ENCODE measurements around the gene CDK6. TPM values are rescaled to one million over a fixed set of nuclear protein-coding genes. Genes with fewer than 3 reads are reported as not detected.

The CDK6 gene
- total RNA-seq, 2 donors from 2014 or later, result 28.5 to 36.6 TPM

- WGBS, 2 experiments (ENCODE audit: insufficient coverage in 1 of 2, insufficient read length in 1 of 2), result 97 to 100% methylated on average over 2 of the region's 2 CpGs
- Mint-ChIP-seq H3K4me1 (no peaks in the 10 kb centered on the region), H3K4me3 (no peak overlapping the region), H3K36me3 (ENCODE audit: low read depth) (peaks cover 7% of the 10 kb centered on the region), H3K27ac (no peak overlapping the region), H3K27me3 (ENCODE audit: insufficient read depth) (no peaks in the 10 kb centered on the region), H3K9me3 (peaks cover 10% of the 10 kb centered on the region)
- H3K4me3 ChIP-seq (ENCODE audit: low read length), result no peak overlapping the region
- no peak for DNase-seq
- no peaks in the 10 kb centered on the region for H3K27me3 ChIP-seq (ENCODE audit: control insufficient read depth, insufficient read depth, low read length, poor library complexity, severe bottlenecking)
- peaks cover 20% of the 10 kb centered on the region for H3K9me3 ChIP-seq (ENCODE audit: control insufficient read depth, low read length)
- peaks cover 22% of the 10 kb centered on the region for H3K36me3 ChIP-seq (ENCODE audit: control insufficient read depth, insufficient read depth, low read length)
- no peak overlapping the region for H3K9ac ChIP-seq (ENCODE audit: extremely low read depth, low read length, poor library complexity, severe bottlenecking)
- H3K27ac ChIP-seq (ENCODE audit: low read depth, low read length), result no peak overlapping the region
- H3K4me1 ChIP-seq (ENCODE audit: control insufficient read depth, insufficient read depth, low read length), result no peaks in the 10 kb centered on the region
- TF ChIP-seq CTCF (conservative IDR thresholded peaks at IDR 0.05), result no peak
Measured at GRCh38 chr7:92709150-92709549, 127.2 kb downstream of the CDK6 start.

- Mint-ChIP-seq H3K27ac (no peak overlapping the region), H3K9me3 (peaks cover 10% of the 10 kb centered on the region), H3K4me3 (no peak overlapping the region), H3K27me3 (ENCODE audit: insufficient read depth) (no peaks in the 10 kb centered on the region), H3K4me1 (peaks cover 4% of the 10 kb centered on the region), H3K36me3 (ENCODE audit: low read depth) (peaks cover 7% of the 10 kb centered on the region)
- H3K36me3 ChIP-seq (ENCODE audit: control insufficient read depth, insufficient read depth, low read length), result peaks cover 18% of the 10 kb centered on the region
- peaks cover 20% of the 10 kb centered on the region for H3K9me3 ChIP-seq (ENCODE audit: control insufficient read depth, low read length)
- H3K9ac ChIP-seq (ENCODE audit: extremely low read depth, low read length, poor library complexity, severe bottlenecking), result no peak overlapping the region
- no peaks in the 10 kb centered on the region for H3K27me3 ChIP-seq (ENCODE audit: control insufficient read depth, insufficient read depth, low read length, poor library complexity, severe bottlenecking)
- H3K27ac ChIP-seq (ENCODE audit: low read depth, low read length), result no peak overlapping the region
- H3K4me3 ChIP-seq (ENCODE audit: low read length), result no peak overlapping the region
- WGBS, 2 experiments (ENCODE audit: insufficient coverage in 1 of 2, insufficient read length in 1 of 2), result 92% methylated on average over 4 of the region's 5 CpGs; no CpG with 5 or more reads in 1 of the 2 experiments
- DNase-seq, result no peak
- no peaks in the 10 kb centered on the region for H3K4me1 ChIP-seq (ENCODE audit: control insufficient read depth, insufficient read depth, low read length)
- TF ChIP-seq CTCF (conservative IDR thresholded peaks at IDR 0.05), result no peak
Measured at GRCh38 chr7:92708111-92709042, 128.0 kb downstream of the CDK6 start.

- H3K27ac Mint-ChIP-seq, result no peak overlapping the region
- Histone ChIP-seq H3K9ac (ENCODE audit: extremely low read depth, low read length, poor library complexity, severe bottlenecking) (no peak overlapping the region), H3K27ac (ENCODE audit: low read depth, low read length) (no peak overlapping the region), H3K4me1 (ENCODE audit: control insufficient read depth, insufficient read depth, low read length) (no peaks in the 10 kb centered on the region), H3K36me3 (ENCODE audit: control insufficient read depth, insufficient read depth, low read length) (peaks cover 18% of the 10 kb centered on the region), H3K27me3 (ENCODE audit: control insufficient read depth, insufficient read depth, low read length, poor library complexity, severe bottlenecking) (no peaks in the 10 kb centered on the region), H3K9me3 (ENCODE audit: control insufficient read depth, low read length) (peaks cover 20% of the 10 kb centered on the region), H3K4me3 (ENCODE audit: low read length) (no peak overlapping the region)
- no peak overlapping the region for H3K4me3 Mint-ChIP-seq
- peaks cover 7% of the 10 kb centered on the region for H3K36me3 Mint-ChIP-seq (ENCODE audit: low read depth)
- no CpG with 5 or more reads among the region's 3 CpGs for WGBS, 2 experiments (ENCODE audit: insufficient coverage in 1 of 2, insufficient read length in 1 of 2)
- peaks cover 10% of the 10 kb centered on the region for H3K9me3 Mint-ChIP-seq
- DNase-seq, result no peak
- H3K27me3 Mint-ChIP-seq (ENCODE audit: insufficient read depth), result no peaks in the 10 kb centered on the region
- H3K4me1 Mint-ChIP-seq, result peaks cover 4% of the 10 kb centered on the region
- no peak for TF ChIP-seq CTCF (conservative IDR thresholded peaks at IDR 0.05)
Measured at GRCh38 chr7:92707435-92707834, 128.9 kb downstream of the CDK6 start.
